Endodermal cell (in vitro differentiated cells): Measurements from ENCODE around the gene CCNT1. TPM values are rescaled to one million over a fixed set of nuclear protein-coding genes. Genes with fewer than 3 reads are reported as not detected.
A peak's percentile ranks its signal among the peaks of the same experiment; 100 is the strongest.

Source experiments
- DNase-seq: peaks from one replicate; pipeline ENCODE4 v3.0.0-alpha.2; 2017
- H3K27ac ChIP-seq: 2 replicates; pipeline ENCODE4 v1.5.1; 2013; ENCODE audit warnings: mild to moderate bottlenecking, low read depth, low read length, moderate library complexity
- H3K27me3 ChIP-seq: 2 replicates; pipeline ENCODE4 v1.6.1; 2013; ENCODE audit warnings: mild to moderate bottlenecking, low read length, moderate library complexity; ENCODE audit not compliant: insufficient read depth, control insufficient read depth, poor library complexity, severe bottlenecking
- H3K36me3 ChIP-seq: 2 replicates; pipeline ENCODE4 v1.7.0; 2013; ENCODE audit warnings: mild to moderate bottlenecking, low read length, moderate library complexity; ENCODE audit not compliant: control insufficient read depth, insufficient read depth
- H3K4me1 ChIP-seq: one replicate; pipeline ENCODE4 v1.7.0; 2013; ENCODE audit warnings: low read length; ENCODE audit not compliant: control insufficient read depth, insufficient read depth
- H3K4me3 ChIP-seq: 2 replicates; pipeline ENCODE4 v1.5.1; 2013; ENCODE audit warnings: mild to moderate bottlenecking, low read length, moderate library complexity
- H3K9ac ChIP-seq: 2 replicates; pipeline ENCODE4 v1.6.1; 2013; ENCODE audit warnings: mild to moderate bottlenecking, low read length, moderate library complexity; ENCODE audit not compliant: poor library complexity, severe bottlenecking; ENCODE audit errors: extremely low read depth
- H3K9me3 ChIP-seq: 2 replicates; pipeline ENCODE4 v1.6.1; 2013; ENCODE audit warnings: mild to moderate bottlenecking, low read length, moderate library complexity; ENCODE audit not compliant: control insufficient read depth
- H3K27ac Mint-ChIP-seq: 2 replicates; pipeline ENCODE4 v1.8.0; 2020; ENCODE audit warnings: mixed read lengths
- H3K27me3 Mint-ChIP-seq: 2 replicates; pipeline ENCODE4 v1.8.0; 2021; ENCODE audit warnings: mild to moderate bottlenecking, mixed read lengths; ENCODE audit not compliant: insufficient read depth
- H3K36me3 Mint-ChIP-seq: 2 replicates; pipeline ENCODE4 v1.8.0; 2020; ENCODE audit warnings: low read depth, mixed read lengths
- H3K4me1 Mint-ChIP-seq: 2 replicates; pipeline ENCODE4 v1.8.0; 2020; ENCODE audit warnings: mixed read lengths
- H3K4me3 Mint-ChIP-seq: 2 replicates; pipeline ENCODE4 v1.8.0; 2020; ENCODE audit warnings: mild to moderate bottlenecking, moderate library complexity, mixed read lengths
- H3K9me3 Mint-ChIP-seq: 2 replicates; pipeline ENCODE4 v1.8.0; 2020; ENCODE audit warnings: mild to moderate bottlenecking, mixed read lengths
- CTCF ChIP-seq: fragments of 200-600 bp; sonication (generic); conservative IDR thresholded peaks from 2 replicates; pipeline ENCODE4 v1.5.0; 2021; ENCODE audit warnings: antibody characterized with exemption, mild to moderate bottlenecking
- WGBS, 2 experiments: methylation state at CpG; one replicate each; pipeline versions ENCODE4 v1.1.5 to v1.1.7; 2013; ENCODE audit warnings: missing lambda C conversion rate in 2 of 2, mixed read lengths in 1 of 2; ENCODE audit not compliant: insufficient coverage in 1 of 2, insufficient read length in 1 of 2; 5-methylcytosine and 5-hydroxymethylcytosine counted together
- total RNA-seq, 2 donors: library from RNA; stranded (reverse); fragmentation: NEBNext Ultra II Directional in 1 of 2; extraction: Animal tissue kit (Norgen Biotek cat#: 25700) in 1 of 2; gene quantifications; 2 replicates in 1 of 2; 3 replicates in 1 of 2; pipeline ENCODE4 v1.2.1, GENCODE V29; 2021

CCNT1 gene
- total RNA-seq, 2 donors from 2014 or later, result 43.0 to 54.0 TPM

GRCh38 chr12:48671231-48671856, 45.2 kb downstream of the CCNT1 start:
- TF ChIP-seq CTCF, result no peak
- Mint-ChIP-seq H3K4me3 (no peak overlapping the region), H3K27ac (no peak overlapping the region), H3K27me3 (no peaks in the 10 kb centered on the region), H3K9me3 (no peaks in the 10 kb centered on the region), H3K4me1 (no peaks in the 10 kb centered on the region), H3K36me3 (peaks cover 63% of the 10 kb centered on the region)
- Histone ChIP-seq H3K36me3 (peaks cover 92% of the 10 kb centered on the region), H3K4me3 (no peak overlapping the region), H3K27me3 (no peaks in the 10 kb centered on the region), H3K4me1 (no peaks in the 10 kb centered on the region), H3K9me3 (no peaks in the 10 kb centered on the region), H3K9ac (no peak overlapping the region), H3K27ac (no peak overlapping the region)
- WGBS, 2 experiments, result 97 to 98% methylated on average over 5 to 8 of the region's 8 CpGs
- DNase-seq, result no peak

- Histone ChIP-seq H3K4me3 (no peak overlapping the region), H3K9me3 (no peaks in the 10 kb centered on the region), H3K27ac (no peak overlapping the region), H3K4me1 (no peaks in the 10 kb centered on the region), H3K36me3 (peaks cover 89% of the 10 kb centered on the region), H3K27me3 (no peaks in the 10 kb centered on the region), H3K9ac (no peak overlapping the region)
- Mint-ChIP-seq H3K9me3 (no peaks in the 10 kb centered on the region), H3K4me3 (no peak overlapping the region), H3K27me3 (no peaks in the 10 kb centered on the region), H3K4me1 (no peaks in the 10 kb centered on the region), H3K27ac (no peak overlapping the region), H3K36me3 (peaks cover 68% of the 10 kb centered on the region)
- TF ChIP-seq CTCF, result no peak
- no peak for DNase-seq
- WGBS, 2 experiments, result 98 to 99% methylated on average over 12 to 14 of the region's 14 CpGs
Measured at GRCh38 chr12:48668996-48669395, 47.5 kb downstream of the CCNT1 start.

GRCh38 chr12:48659863-48660262, 56.6 kb downstream of the CCNT1 start:
- Histone ChIP-seq H3K4me3 (no peak overlapping the region), H3K27ac (no peak overlapping the region), H3K27me3 (no peaks in the 10 kb centered on the region), H3K36me3 (peaks cover 81% of the 10 kb centered on the region), H3K4me1 (no peaks in the 10 kb centered on the region), H3K9me3 (no peaks in the 10 kb centered on the region), H3K9ac (no peak overlapping the region)
- no peaks in the 10 kb centered on the region for H3K27me3 Mint-ChIP-seq
- peak; percentile 1 for DNase-seq
- H3K27ac Mint-ChIP-seq, result no peak overlapping the region
- peaks cover 68% of the 10 kb centered on the region for H3K36me3 Mint-ChIP-seq
- WGBS, 2 experiments, result 94 to 97% methylated on average over 2 of the region's 4 CpGs
- H3K4me3 Mint-ChIP-seq, result no peak overlapping the region
- H3K4me1 Mint-ChIP-seq, result no peaks in the 10 kb centered on the region
- H3K9me3 Mint-ChIP-seq, result no peaks in the 10 kb centered on the region
- no peak for TF ChIP-seq CTCF
